Breast epithelium (tissue), 4 donors: ENCODE data around the gene TJP1. TPM values are rescaled to one million over a fixed set of nuclear protein-coding genes. Genes with fewer than 3 reads are reported as not detected.

Experiments used
- DNase-seq, 2 donors: peaks; one replicate each; pipeline ENCODE4 v3.0.0-alpha.2; 2019; ENCODE audit warnings: low spot score in 2 of 2
- H3K27ac ChIP-seq, 2 donors: fragments of 200-600 bp; sonication (generic) in 1 of 2; one replicate each; pipeline ENCODE4 v1.5.1; 2016 to 2019; ENCODE audit warnings: mild to moderate bottlenecking in 1 of 2
- H3K27me3 ChIP-seq, 2 donors: fragments of 200-600 bp; sonication (generic) in 1 of 2; one replicate each; pipeline versions ENCODE4 v1.5.1 to v1.6.0; 2017 to 2019; ENCODE audit warnings: control low read depth in 1 of 2, mild to moderate bottlenecking in 1 of 2
- H3K36me3 ChIP-seq: fragments of 200-600 bp; one replicate; pipeline ENCODE4 v1.5.1; 2019
- H3K4me1 ChIP-seq, 2 donors: fragments of 200-600 bp; sonication (generic); one replicate each; pipeline ENCODE4 v1.5.1; 2016 to 2019; ENCODE audit warnings: control low read depth in 1 of 2
- H3K4me3 ChIP-seq, 3 donors: fragments of 200-600 bp; sonication (generic); 1 replicate in 2 of 3; 2 replicates in 1 of 3; pipeline ENCODE4 v1.5.1; 2016 to 2019; ENCODE audit warnings: mild to moderate bottlenecking in 3 of 3, moderate library complexity in 2 of 3
- H3K9me3 ChIP-seq, 2 donors: fragments of 200-600 bp; sonication (generic) in 1 of 2; one replicate each; pipeline ENCODE4 v1.5.1; 2016 to 2019; ENCODE audit warnings: control low read depth in 1 of 2
- POLR2A ChIP-seq: fragments of 450-650 bp; IDR thresholded peaks from one replicate; pipeline ENCODE4 v1.6.1; 2016; ENCODE audit warnings: antibody characterized with exemption, mild to moderate bottlenecking, moderate library complexity
- POLR2AphosphoS5 ChIP-seq, 3 donors: sonication (generic); formaldehyde crosslinking; IDR thresholded peaks; one replicate each; pipeline ENCODE4 v1.6.1; 2017; ENCODE audit warnings: antibody characterized with exemption in 3 of 3
- intact Hi-C: fragments of 100-400 bp; cut with DNase I; formaldehyde crosslinking; loops from one replicate; pipeline ENCODE4 v1.15.1; 2023; ENCODE audit warnings: low total_unique reads
- total RNA-seq, 3 donors: library from RNA; depleted of rRNA; stranded (reverse); fragments of >200 nt; gene quantifications; one replicate each; pipeline ENCODE4 v1.1.0, GENCODE V29; 2016
- TF ChIP-seq, protein P1 (sequence below), 3 donors: fragments of 450-650 bp; IDR thresholded peaks; one replicate each; pipeline ENCODE4 v1.5.1; 2016 to 2017; ENCODE audit warnings: antibody characterized with exemption in 3 of 3, mild to moderate bottlenecking in 3 of 3, moderate library complexity in 3 of 3

The TJP1 gene
- total RNA-seq, 3 donors from 2014 or later = 92.8 to 101 (median 97.2) TPM

DNA sequence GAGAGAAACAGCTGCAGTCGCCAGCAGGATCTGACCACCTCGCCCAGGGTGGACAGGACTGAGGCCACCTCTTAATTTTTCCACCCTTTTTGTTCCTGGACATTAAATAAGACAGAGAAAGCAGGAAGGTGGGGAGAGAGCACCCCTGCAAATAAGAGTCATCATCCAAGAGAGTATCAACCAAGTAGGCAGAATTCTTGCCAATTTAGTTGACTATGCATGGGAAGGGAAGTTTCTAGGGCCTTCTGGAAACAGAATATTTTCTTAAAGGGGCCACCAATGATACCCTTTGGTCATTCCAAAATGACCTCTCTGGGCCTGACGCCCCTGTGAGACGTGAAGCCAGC is 136.2 kb downstream of the TJP1 start:
- no peaks in the 10 kb centered on the region for H3K9me3 ChIP-seq
- H3K27me3 ChIP-seq = no peaks in the 10 kb centered on the region
- H3K4me3 ChIP-seq = no peak overlapping the region
- no peaks in the 10 kb centered on the region for H3K4me1 ChIP-seq
- no peak for DNase-seq
- intact Hi-C loops = no loop called here
- no peaks in the 10 kb centered on the region for H3K36me3 ChIP-seq
- H3K27ac ChIP-seq = no peak overlapping the region
- TF ChIP-seq, protein P1, sequence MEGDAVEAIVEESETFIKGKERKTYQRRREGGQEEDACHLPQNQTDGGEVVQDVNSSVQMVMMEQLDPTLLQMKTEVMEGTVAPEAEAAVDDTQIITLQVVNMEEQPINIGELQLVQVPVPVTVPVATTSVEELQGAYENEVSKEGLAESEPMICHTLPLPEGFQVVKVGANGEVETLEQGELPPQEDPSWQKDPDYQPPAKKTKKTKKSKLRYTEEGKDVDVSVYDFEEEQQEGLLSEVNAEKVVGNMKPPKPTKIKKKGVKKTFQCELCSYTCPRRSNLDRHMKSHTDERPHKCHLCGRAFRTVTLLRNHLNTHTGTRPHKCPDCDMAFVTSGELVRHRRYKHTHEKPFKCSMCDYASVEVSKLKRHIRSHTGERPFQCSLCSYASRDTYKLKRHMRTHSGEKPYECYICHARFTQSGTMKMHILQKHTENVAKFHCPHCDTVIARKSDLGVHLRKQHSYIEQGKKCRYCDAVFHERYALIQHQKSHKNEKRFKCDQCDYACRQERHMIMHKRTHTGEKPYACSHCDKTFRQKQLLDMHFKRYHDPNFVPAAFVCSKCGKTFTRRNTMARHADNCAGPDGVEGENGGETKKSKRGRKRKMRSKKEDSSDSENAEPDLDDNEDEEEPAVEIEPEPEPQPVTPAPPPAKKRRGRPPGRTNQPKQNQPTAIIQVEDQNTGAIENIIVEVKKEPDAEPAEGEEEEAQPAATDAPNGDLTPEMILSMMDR (IDR thresholded peaks at IDR 0.05) = no peak
- no peak for TF ChIP-seq POLR2AphosphoS5 (IDR thresholded peaks at IDR 0.05)

DNA sequence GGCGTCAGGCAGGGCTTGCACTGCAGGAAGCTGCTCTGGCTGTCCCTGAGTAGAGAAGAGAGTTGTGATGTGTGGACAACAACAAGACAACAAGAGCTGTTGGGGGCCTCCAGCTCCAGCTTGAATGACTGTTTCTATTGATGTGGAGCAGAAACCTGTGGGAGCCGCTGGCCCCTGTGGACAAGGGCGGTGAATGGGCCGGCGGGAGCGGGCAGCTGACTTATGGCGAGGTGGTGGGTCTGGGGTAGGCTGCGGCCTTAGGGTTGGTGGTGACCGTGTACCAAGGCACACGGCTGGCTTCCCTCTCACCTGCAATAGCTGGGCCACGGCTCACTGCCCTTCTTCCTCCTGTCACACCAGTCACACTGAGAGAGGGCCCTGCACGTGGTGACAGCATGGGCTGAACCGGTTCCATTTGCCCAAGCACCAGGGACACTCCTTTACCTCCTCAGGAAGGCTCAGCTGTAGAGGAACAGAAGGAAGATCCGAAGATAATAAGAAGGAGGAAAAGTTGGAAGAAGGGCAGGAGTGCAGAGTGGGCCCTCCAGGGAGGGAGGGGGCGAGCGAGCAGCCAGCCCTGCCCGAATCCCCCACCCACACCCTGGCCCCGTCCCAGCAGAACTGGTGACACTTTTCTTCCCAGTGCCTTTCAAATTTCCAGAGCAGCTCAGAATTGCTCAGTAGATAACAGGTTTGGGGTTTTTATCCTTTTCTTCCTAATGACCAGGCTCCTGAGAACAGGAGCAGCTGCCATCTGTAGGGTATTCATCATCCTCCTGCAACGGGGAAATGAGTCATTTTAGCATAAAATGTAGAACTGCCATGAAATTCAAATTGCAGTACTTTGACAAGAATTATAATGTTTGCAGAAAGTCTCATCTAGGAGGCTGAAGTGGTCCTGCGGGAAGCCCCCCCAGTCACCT is 136.9 kb downstream of the TJP1 start:
- TF ChIP-seq POLR2AphosphoS5 (IDR thresholded peaks at IDR 0.05) = no peak
- no peaks in the 10 kb centered on the region for H3K9me3 ChIP-seq
- H3K27ac ChIP-seq = no peak overlapping the region
- no peaks in the 10 kb centered on the region for H3K36me3 ChIP-seq
- H3K4me1 ChIP-seq = no peaks in the 10 kb centered on the region
- intact Hi-C loops = no loop called here
- no peaks in the 10 kb centered on the region for H3K27me3 ChIP-seq
- no peak for DNase-seq
- no peak overlapping the region for H3K4me3 ChIP-seq

DNA sequence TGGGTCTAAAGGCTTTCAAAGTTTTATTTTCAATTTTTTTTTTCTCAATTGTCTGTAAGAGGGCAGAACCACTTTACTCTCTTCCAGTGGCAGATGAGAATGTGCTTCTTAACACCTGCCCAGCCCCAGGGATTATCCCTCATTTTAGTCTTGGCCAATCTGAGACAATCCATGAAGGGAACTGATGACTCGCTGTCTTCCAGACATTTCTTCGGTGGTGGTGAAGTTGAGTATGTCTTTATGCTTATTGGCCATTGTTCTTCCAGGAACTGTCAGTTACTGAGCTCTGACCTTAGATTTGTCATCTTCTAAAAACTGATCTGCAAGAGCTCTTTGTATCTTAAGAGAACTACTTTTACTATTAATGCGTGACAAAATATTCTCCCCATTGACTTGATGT is 139.5 kb downstream of the TJP1 start:
- Histone ChIP-seq H3K4me3 (no peak overlapping the region), H3K36me3 (no peaks in the 10 kb centered on the region), H3K27me3 (no peaks in the 10 kb centered on the region), H3K27ac (no peak overlapping the region), H3K4me1 (no peaks in the 10 kb centered on the region), H3K9me3 (no peaks in the 10 kb centered on the region)
- no peak for DNase-seq
- TF ChIP-seq POLR2AphosphoS5 (IDR thresholded peaks at IDR 0.05) (no peak), POLR2A (no peak)
- TF ChIP-seq, protein P1 (IDR thresholded peaks at IDR 0.05) = no peak
- intact Hi-C loops = no loop called here

DNA sequence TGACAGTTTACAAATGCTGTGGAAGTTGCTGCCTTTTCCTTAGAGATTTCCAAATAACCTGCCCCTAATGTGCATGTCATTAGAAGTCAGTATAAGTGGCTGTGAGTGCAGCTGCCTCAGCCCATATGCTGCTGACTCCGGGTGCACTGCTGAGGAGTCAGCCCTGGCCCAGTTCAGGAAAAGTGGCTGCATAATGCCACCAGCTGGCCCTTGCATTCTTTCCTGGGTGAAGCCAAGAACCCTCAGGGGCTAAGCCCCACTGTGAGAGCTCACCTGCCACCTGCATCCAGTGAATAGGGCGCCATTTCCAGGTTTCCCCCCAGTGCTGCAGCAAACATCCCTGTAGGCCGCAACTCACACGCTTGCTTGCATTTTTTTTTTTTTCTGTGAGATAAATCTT is 139.9 kb downstream of the TJP1 start:
- no peak for DNase-seq
- Histone ChIP-seq H3K9me3 (no peaks in the 10 kb centered on the region), H3K36me3 (no peaks in the 10 kb centered on the region), H3K4me3 (no peak overlapping the region), H3K27me3 (no peaks in the 10 kb centered on the region), H3K4me1 (no peaks in the 10 kb centered on the region), H3K27ac (no peak overlapping the region)
- TF ChIP-seq POLR2AphosphoS5 (IDR thresholded peaks at IDR 0.05) (no peak), POLR2A (no peak)
- TF ChIP-seq, protein P1 (IDR thresholded peaks at IDR 0.05) = no peak
- intact Hi-C loops = no loop called here

DNA sequence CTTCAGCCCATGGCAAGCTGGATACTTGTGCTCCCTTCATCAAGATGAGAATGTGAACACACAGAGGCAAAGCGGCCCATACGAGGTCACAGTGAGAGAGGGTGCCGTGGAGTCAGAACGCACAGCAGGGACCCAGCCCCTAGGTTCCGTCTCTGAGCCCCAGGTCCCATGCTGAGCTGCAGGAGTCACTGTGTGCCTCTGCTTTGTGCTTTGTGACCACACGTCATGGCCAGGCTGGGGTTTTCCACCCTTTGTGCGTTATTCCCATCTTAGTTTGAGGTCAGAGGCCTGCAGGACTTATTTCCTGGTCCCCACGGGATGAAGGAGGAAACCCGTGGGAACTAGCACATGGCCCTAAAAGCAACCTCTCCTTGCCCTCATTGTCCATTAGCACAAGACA is 140.3 kb downstream of the TJP1 start:
- TF ChIP-seq, protein P1 (IDR thresholded peaks at IDR 0.05) = no peak
- no peak for TF ChIP-seq POLR2A
- no peak for TF ChIP-seq POLR2AphosphoS5 (IDR thresholded peaks at IDR 0.05)
- H3K9me3 ChIP-seq = no peaks in the 10 kb centered on the region
- H3K4me3 ChIP-seq = no peak overlapping the region
- H3K27ac ChIP-seq = no peak overlapping the region
- H3K36me3 ChIP-seq = no peaks in the 10 kb centered on the region
- intact Hi-C loops = no loop called here
- DNase-seq = no peak
- no peaks in the 10 kb centered on the region for H3K4me1 ChIP-seq
- no peaks in the 10 kb centered on the region for H3K27me3 ChIP-seq
